Endothelial cell (in vitro differentiated cells): ENCODE measurements around the gene PRRX1. TPM values are rescaled to one million over a fixed set of nuclear protein-coding genes. Genes with fewer than 3 reads are reported as not detected.
A peak's percentile ranks its signal among the peaks of the same experiment; 100 is the strongest.

ENCODE experiments used
- DNase-seq: peaks from one replicate; pipeline ENCODE4 v3.0.0; 2021; ENCODE audit warnings: low spot score
- H3K27ac Mint-ChIP-seq: one replicate; pipeline ENCODE4 v1.8.0; 2021; ENCODE audit warnings: mixed read lengths, inconsistent platforms; ENCODE audit not compliant: unreplicated experiment
- H3K27me3 Mint-ChIP-seq: one replicate; pipeline ENCODE4 v1.8.0; 2021; ENCODE audit warnings: mild to moderate bottlenecking, moderate library complexity, mixed read lengths, inconsistent platforms; ENCODE audit not compliant: unreplicated experiment
- H3K36me3 Mint-ChIP-seq: one replicate; pipeline ENCODE4 v1.8.0; 2021; ENCODE audit warnings: mild to moderate bottlenecking, low read depth, mixed read lengths, inconsistent platforms; ENCODE audit not compliant: unreplicated experiment
- H3K4me1 Mint-ChIP-seq: one replicate; pipeline ENCODE4 v1.8.0; 2021; ENCODE audit warnings: mild to moderate bottlenecking, mixed read lengths, inconsistent platforms; ENCODE audit not compliant: unreplicated experiment
- H3K4me3 Mint-ChIP-seq: one replicate; pipeline ENCODE4 v1.8.0; 2021; ENCODE audit warnings: mild to moderate bottlenecking, mixed read lengths, inconsistent platforms; ENCODE audit not compliant: unreplicated experiment
- H3K9me3 Mint-ChIP-seq: one replicate; pipeline ENCODE4 v1.8.0; 2021; ENCODE audit warnings: mixed read lengths, inconsistent platforms; ENCODE audit not compliant: unreplicated experiment
- total RNA-seq: library from RNA; stranded (reverse); fragmentation: NEBNext Ultra II Directional; extraction: Animal tissue kit (Norgen Biotek cat#: 25700); gene quantifications from one replicate; pipeline ENCODE4 v1.2.1, GENCODE V29; 2021; ENCODE audit not compliant: unreplicated experiment
- TF ChIP-seq, protein P1 (sequence below): fragments of 200-600 bp; sonication (generic); IDR thresholded peaks from one replicate; pipeline ENCODE4 v1.5.0; 2021; ENCODE audit warnings: antibody characterized with exemption; ENCODE audit not compliant: unreplicated experiment

The PRRX1 gene
- total RNA-seq, 1 donor from 2014 or later = not detected

DNA sequence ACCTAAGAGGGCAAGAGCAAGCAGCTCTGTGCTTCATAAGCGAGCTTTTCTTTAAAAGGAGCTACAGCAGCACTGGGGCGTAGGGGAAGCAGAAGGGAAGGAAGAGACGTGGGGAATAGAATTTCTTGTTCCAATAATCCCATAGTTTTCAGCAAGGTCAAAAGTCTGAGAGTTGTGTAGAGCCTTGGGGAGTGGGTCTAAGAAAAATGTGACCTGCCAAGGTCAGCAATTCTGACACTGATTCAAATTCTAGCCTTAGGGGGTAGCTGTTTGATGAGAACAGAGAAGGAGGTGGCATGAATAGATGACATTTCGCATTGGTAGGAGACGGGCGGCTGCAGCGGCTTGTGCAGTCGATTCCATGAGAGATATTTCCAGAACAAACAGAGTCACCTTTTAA, 22.4 kb downstream of the PRRX1 start:
- Mint-ChIP-seq H3K27me3 (no peaks in the 10 kb centered on the region), H3K36me3 (no peaks in the 10 kb centered on the region), H3K4me1 (no peaks in the 10 kb centered on the region), H3K27ac (no peak overlapping the region), H3K9me3 (no peaks in the 10 kb centered on the region), H3K4me3 (no peak overlapping the region)
- TF ChIP-seq, protein P1, sequence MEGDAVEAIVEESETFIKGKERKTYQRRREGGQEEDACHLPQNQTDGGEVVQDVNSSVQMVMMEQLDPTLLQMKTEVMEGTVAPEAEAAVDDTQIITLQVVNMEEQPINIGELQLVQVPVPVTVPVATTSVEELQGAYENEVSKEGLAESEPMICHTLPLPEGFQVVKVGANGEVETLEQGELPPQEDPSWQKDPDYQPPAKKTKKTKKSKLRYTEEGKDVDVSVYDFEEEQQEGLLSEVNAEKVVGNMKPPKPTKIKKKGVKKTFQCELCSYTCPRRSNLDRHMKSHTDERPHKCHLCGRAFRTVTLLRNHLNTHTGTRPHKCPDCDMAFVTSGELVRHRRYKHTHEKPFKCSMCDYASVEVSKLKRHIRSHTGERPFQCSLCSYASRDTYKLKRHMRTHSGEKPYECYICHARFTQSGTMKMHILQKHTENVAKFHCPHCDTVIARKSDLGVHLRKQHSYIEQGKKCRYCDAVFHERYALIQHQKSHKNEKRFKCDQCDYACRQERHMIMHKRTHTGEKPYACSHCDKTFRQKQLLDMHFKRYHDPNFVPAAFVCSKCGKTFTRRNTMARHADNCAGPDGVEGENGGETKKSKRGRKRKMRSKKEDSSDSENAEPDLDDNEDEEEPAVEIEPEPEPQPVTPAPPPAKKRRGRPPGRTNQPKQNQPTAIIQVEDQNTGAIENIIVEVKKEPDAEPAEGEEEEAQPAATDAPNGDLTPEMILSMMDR = no peak
- no peak for DNase-seq

DNA sequence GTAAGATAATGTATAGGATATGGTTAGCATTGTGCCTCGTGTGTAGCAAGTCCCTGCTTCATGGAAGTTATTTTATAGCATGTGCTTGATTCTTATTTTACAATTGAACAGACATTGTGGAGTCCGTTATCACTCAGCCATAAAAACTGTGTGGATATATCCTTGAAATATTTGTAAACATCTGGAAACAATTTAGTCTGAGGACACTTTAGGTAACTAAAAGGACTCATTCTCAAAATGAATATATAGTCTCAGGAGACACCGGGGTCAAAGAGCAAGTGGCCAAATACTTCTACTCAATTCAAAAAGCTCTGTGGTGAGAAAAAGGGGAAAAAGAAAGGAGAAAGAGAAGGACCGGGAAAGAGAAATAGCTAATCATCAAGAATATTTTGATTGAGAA, 23.7 kb downstream of the PRRX1 start:
- Mint-ChIP-seq H3K9me3 (no peaks in the 10 kb centered on the region), H3K27ac (no peak overlapping the region), H3K36me3 (no peaks in the 10 kb centered on the region), H3K4me1 (peaks cover 2% of the 10 kb centered on the region), H3K27me3 (no peaks in the 10 kb centered on the region), H3K4me3 (no peak overlapping the region)
- TF ChIP-seq, protein P1 = no peak
- no peak for DNase-seq

DNA sequence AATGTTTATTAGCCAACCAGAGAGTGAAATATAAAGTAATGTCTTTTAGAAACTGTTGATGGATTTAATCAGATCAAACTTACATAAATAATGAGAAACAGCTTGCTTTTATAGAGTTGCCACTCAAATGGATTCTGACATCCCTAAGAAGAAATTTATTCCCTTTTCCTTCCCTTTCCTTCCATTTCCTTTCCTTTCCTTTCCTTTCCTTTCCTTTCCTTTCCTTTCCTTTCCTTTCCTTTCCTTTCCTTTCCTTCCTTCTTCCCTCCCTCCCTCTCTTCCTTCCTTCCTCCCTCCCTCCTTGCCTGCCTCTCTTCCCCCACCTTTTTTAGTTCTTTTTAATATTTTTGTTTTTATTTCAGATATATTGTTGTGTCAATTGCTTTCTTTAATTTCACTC, 27.3 kb downstream of the PRRX1 start:
- H3K27ac Mint-ChIP-seq = no peak overlapping the region

DNA sequence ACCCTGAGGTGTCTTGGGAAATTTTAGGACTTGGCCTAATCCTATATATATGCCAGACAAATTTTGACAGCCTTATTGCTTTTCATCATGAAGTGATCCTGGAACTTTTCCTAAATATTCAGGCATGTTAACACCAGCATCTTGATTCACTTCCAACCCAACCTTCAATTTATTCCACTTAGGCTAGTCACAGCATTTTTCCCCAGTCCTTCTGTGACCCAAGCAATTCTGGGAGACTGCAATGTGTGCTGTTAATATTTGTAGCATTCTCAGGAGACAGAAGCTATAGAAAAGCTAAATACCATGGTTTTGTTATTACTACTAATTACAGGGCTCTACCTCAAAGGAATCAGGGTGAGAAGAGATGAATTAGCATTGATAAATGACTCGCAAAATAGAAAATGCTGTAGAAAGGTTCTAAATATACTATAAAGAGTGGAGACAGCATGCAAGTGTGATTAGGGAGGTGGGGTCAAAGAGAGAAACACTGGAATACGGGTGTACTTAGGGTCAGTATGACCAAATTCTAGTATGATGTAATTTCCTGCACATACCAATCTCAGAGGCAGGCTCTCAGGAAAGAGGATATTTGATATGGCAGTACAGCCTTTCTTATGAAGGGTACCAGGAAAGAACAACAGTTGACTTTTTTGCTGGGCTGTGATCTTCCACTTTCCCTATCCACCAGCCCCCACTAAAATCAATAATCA, 29.1 kb downstream of the PRRX1 start:
- Mint-ChIP-seq H3K9me3 (no peaks in the 10 kb centered on the region), H3K27ac (peak overlapping the region; percentile 54), H3K36me3 (no peaks in the 10 kb centered on the region), H3K4me1 (peaks cover 28% of the 10 kb centered on the region), H3K27me3 (peaks cover 1% of the 10 kb centered on the region), H3K4me3 (no peak overlapping the region)
- no peak for DNase-seq
- TF ChIP-seq, protein P1 = no peak

More for the DNA sequence above, 27.3 kb downstream of the PRRX1 start:
- no peaks in the 10 kb centered on the region for H3K36me3 Mint-ChIP-seq
- TF ChIP-seq, protein P1 = no peak
- H3K27me3 Mint-ChIP-seq = peaks cover 1% of the 10 kb centered on the region
- H3K9me3 Mint-ChIP-seq = no peaks in the 10 kb centered on the region
- H3K4me3 Mint-ChIP-seq = no peak overlapping the region
- DNase-seq = no peak
- H3K4me1 Mint-ChIP-seq = peaks cover 21% of the 10 kb centered on the region

DNA sequence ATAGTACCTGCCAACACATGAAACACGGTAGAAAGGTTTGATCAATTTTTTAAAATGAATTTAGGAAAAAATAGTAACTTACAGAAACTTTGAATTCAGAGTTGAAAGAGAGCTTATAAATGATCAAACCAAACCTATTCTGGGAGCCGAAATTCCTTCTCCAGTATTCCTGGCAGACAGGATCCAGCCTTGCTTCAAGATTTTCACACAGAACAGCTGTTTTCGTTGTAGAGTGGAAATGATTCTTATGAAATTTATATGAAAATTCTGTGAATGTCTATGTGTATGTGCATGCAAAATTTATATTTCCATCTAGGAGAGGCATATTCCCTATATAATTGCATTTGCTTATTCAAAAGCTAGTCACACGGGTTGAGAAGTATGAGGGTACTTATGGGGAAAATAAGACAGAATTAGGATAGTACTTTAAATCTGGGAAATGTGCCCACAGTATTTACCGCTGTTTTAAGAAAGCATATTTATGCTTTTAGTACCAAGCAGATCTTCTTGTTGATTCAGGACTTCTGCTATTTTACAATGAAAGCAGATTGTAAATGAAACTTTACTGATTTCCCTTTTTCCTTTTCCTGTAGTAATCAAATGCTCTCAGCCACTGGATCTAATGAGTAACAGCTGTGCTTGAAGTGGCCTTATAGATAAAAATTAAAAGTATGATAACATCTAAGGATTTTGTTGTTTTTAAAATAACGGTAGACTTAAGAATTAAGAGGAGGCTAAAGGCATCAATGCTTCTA, 30.4 kb downstream of the PRRX1 start:
- no peak for DNase-seq
- Mint-ChIP-seq H3K9me3 (no peaks in the 10 kb centered on the region), H3K27me3 (peaks cover 1% of the 10 kb centered on the region), H3K4me3 (no peak overlapping the region), H3K4me1 (peaks cover 28% of the 10 kb centered on the region), H3K27ac (no peak overlapping the region), H3K36me3 (no peaks in the 10 kb centered on the region)
- TF ChIP-seq, protein P1 = no peak
